SK-N-SH treated with all-trans-retinoic acid at 6 μM for 48 hours (cell line): ENCODE results near the gene C4orf33.

Experiments
- ATAC-seq: fragments of 200-7000 bp; cut with Tn5 transposase; 3 replicates; pipeline ENCODE4 v1.9.1; 2020; ENCODE audit warnings: mild to moderate bottlenecking, moderate library complexity
- ARNTL ChIP-seq: fragments of 450-650 bp; formaldehyde crosslinking; IDR thresholded peaks from 2 replicates; pipeline ENCODE4 v1.5.0; 2020; ENCODE audit warnings: low read depth, mild to moderate bottlenecking, moderate library complexity, borderline replicate concordance
- BACH2 ChIP-seq: fragments of 250-450 bp; sonication (Bioruptor Pico); IDR thresholded peaks from 2 replicates; pipeline ENCODE4 v1.9.0; 2021; ENCODE audit warnings: mild to moderate bottlenecking, borderline replicate concordance
- CREB5 ChIP-seq: fragments of 250-450 bp; sonication (Bioruptor Pico); IDR thresholded peaks from 2 replicates; pipeline ENCODE4 v1.5.1; 2020; ENCODE audit warnings: low read depth, mild to moderate bottlenecking, moderate library complexity
- CSDC2 ChIP-seq: fragments of 250-450 bp; sonication (Bioruptor Pico); IDR thresholded peaks from 2 replicates; pipeline ENCODE4 v1.5.0; 2020; ENCODE audit warnings: mild to moderate bottlenecking, moderate library complexity
- CSRNP3 ChIP-seq: fragments of 250-450 bp; sonication (Bioruptor Pico); IDR thresholded peaks from 2 replicates; pipeline ENCODE4 v1.5.1; 2021; ENCODE audit warnings: mild to moderate bottlenecking, moderate library complexity
- ESRRG ChIP-seq: fragments of 250-450 bp; sonication (Bioruptor Pico); IDR thresholded peaks from 2 replicates; pipeline ENCODE4 v1.6.1; 2021; ENCODE audit warnings: mild to moderate bottlenecking
- GLIS3 ChIP-seq: fragments of 250-450 bp; sonication (Bioruptor Pico); IDR thresholded peaks from 2 replicates; pipeline ENCODE4 v1.5.0; 2020; ENCODE audit warnings: mild to moderate bottlenecking, moderate library complexity
- ISL1 ChIP-seq: fragments of 250-450 bp; sonication (Bioruptor Pico); IDR thresholded peaks from 2 replicates; pipeline ENCODE4 v2.1.2; 2022; ENCODE audit warnings: mild to moderate bottlenecking, moderate library complexity
- OSR1 ChIP-seq: fragments of 250-450 bp; sonication (Bioruptor Pico); IDR thresholded peaks from 2 replicates; pipeline ENCODE4 v1.8.0; 2022; ENCODE audit warnings: moderate library complexity, mild to moderate bottlenecking, inconsistent platforms
- PATZ1 ChIP-seq: fragments of 250-450 bp; sonication (Bioruptor Pico); IDR thresholded peaks from 2 replicates; pipeline ENCODE4 v1.8.0; 2020; ENCODE audit warnings: mild to moderate bottlenecking, moderate library complexity, borderline replicate concordance
- POU6F1 ChIP-seq: fragments of 250-450 bp; sonication (Bioruptor Pico); IDR thresholded peaks from 2 replicates; pipeline ENCODE4 v1.8.0; 2021; ENCODE audit warnings: low read depth, mild to moderate bottlenecking, moderate library complexity, borderline replicate concordance
- PPARA ChIP-seq: fragments of 250-450 bp; sonication (Bioruptor Pico); IDR thresholded peaks from 2 replicates; pipeline ENCODE4 v1.5.0; 2020; ENCODE audit warnings: mild to moderate bottlenecking, borderline replicate concordance
- RARB ChIP-seq: fragments of 250-450 bp; sonication (Bioruptor Pico); IDR thresholded peaks from 2 replicates; pipeline ENCODE4 v1.8.0; 2021; ENCODE audit warnings: mild to moderate bottlenecking, moderate library complexity
- SNAI2 ChIP-seq: fragments of 250-450 bp; sonication (Bioruptor Pico); IDR thresholded peaks from 2 replicates; pipeline ENCODE4 v1.5.0; 2020; ENCODE audit warnings: mild to moderate bottlenecking, moderate library complexity
- TOX ChIP-seq: fragments of 250-450 bp; sonication (Bioruptor Pico); IDR thresholded peaks from 2 replicates; pipeline ENCODE4 v1.8.0; 2021; ENCODE audit warnings: mild to moderate bottlenecking, moderate library complexity, borderline replicate concordance
- TSHZ2 ChIP-seq: fragments of 250-450 bp; sonication (Bioruptor Pico); IDR thresholded peaks from 2 replicates; pipeline ENCODE4 v1.5.0; 2020; ENCODE audit warnings: mild to moderate bottlenecking, moderate library complexity
- ZC3H10 ChIP-seq: fragments of 250-450 bp; sonication (Bioruptor Pico); IDR thresholded peaks from 2 replicates; pipeline ENCODE4 v1.5.1; 2021; ENCODE audit warnings: mild to moderate bottlenecking, moderate library complexity
- ZFP3 ChIP-seq: fragments of 250-450 bp; sonication (Bioruptor Pico); IDR thresholded peaks from 2 replicates; pipeline ENCODE4 v1.5.0; 2020; ENCODE audit warnings: mild to moderate bottlenecking, moderate library complexity
- ZFP30 ChIP-seq: fragments of 450-650 bp; formaldehyde crosslinking; IDR thresholded peaks from 2 replicates; pipeline ENCODE4 v1.5.0; 2022; ENCODE audit warnings: mild to moderate bottlenecking, moderate library complexity
- ZNF565 ChIP-seq: fragments of 450-650 bp; formaldehyde crosslinking; conservative IDR thresholded peaks from 2 replicates; pipeline ENCODE4 v1.5.0; 2020; ENCODE audit warnings: low read depth, mild to moderate bottlenecking, moderate library complexity
- ZNF70 ChIP-seq: fragments of 450-650 bp; formaldehyde crosslinking; IDR thresholded peaks from 2 replicates; pipeline ENCODE4 v1.5.0; 2020; ENCODE audit warnings: mild to moderate bottlenecking, moderate library complexity
- ZNF8 ChIP-seq: fragments of 450-650 bp; formaldehyde crosslinking; IDR thresholded peaks from 2 replicates; pipeline ENCODE4 v1.5.0; 2020; ENCODE audit warnings: mild to moderate bottlenecking, moderate library complexity

C4orf33 gene

GRCh38 chr4:129131343-129131742 lies 35.4 kb downstream of the C4orf33 start:
- ATAC-seq, result no peak
- TF ChIP-seq POU6F1 (CRISPR knock-in tag), result no peak
- TF ChIP-seq RARB, result no peak
- no peak for TF ChIP-seq TSHZ2 (CRISPR knock-in tag)
- TF ChIP-seq PPARA (CRISPR knock-in tag), result no peak
- TF ChIP-seq PATZ1, result no peak
- no peak for TF ChIP-seq ZFP3 (CRISPR knock-in tag)
- no peak for TF ChIP-seq OSR1 (CRISPR knock-in tag)
- TF ChIP-seq GLIS3 (CRISPR knock-in tag), result no peak
- TF ChIP-seq ZNF70 (CRISPR knock-in tag), result no peak
- TF ChIP-seq CREB5 (CRISPR knock-in tag), result no peak
- TF ChIP-seq TOX, result no peak
- TF ChIP-seq ARNTL, result no peak
- TF ChIP-seq ZFP30 (CRISPR knock-in tag), result no peak
- TF ChIP-seq ZC3H10 (CRISPR knock-in tag), result no peak
- no peak for TF ChIP-seq SNAI2 (CRISPR knock-in tag)
- no peak for TF ChIP-seq ZNF565
- no peak for TF ChIP-seq ESRRG (CRISPR knock-in tag)
- no peak for TF ChIP-seq BACH2 (CRISPR knock-in tag)
- no peak for TF ChIP-seq ZNF8
- no peak for TF ChIP-seq CSDC2 (CRISPR knock-in tag)

GRCh38 chr4:129136433-129136832 lies 40.5 kb downstream of the C4orf33 start:
- ATAC-seq, result no peak; the same call in 2 of the 3 replicates
- TF ChIP-seq PPARA (CRISPR knock-in tag), result no peak
- no peak for TF ChIP-seq CSRNP3 (CRISPR knock-in tag)
- TF ChIP-seq ESRRG (CRISPR knock-in tag), result no peak
- no peak for TF ChIP-seq GLIS3 (CRISPR knock-in tag)
- no peak for TF ChIP-seq ZNF8
- no peak for TF ChIP-seq RARB
- no peak for TF ChIP-seq ARNTL
- TF ChIP-seq POU6F1 (CRISPR knock-in tag), result no peak
- no peak for TF ChIP-seq ZNF70 (CRISPR knock-in tag)
- TF ChIP-seq ZC3H10 (CRISPR knock-in tag), result no peak
- no peak for TF ChIP-seq ISL1 (CRISPR knock-in tag)
- TF ChIP-seq ZFP30 (CRISPR knock-in tag), result no peak
- TF ChIP-seq SNAI2 (CRISPR knock-in tag), result no peak
- TF ChIP-seq TSHZ2 (CRISPR knock-in tag), result no peak
- TF ChIP-seq CREB5 (CRISPR knock-in tag), result no peak
- no peak for TF ChIP-seq CSDC2 (CRISPR knock-in tag)
